ENCODE measurements around the gene CDR2L. TPM values are rescaled to one million over a fixed set of nuclear protein-coding genes. Genes with fewer than 3 reads are reported as not detected.

Gene CDR2L
- total and polyA plus RNA-seq, 12 donors, result 1.2 to 17.9 (median 9.5) TPM

DNA sequence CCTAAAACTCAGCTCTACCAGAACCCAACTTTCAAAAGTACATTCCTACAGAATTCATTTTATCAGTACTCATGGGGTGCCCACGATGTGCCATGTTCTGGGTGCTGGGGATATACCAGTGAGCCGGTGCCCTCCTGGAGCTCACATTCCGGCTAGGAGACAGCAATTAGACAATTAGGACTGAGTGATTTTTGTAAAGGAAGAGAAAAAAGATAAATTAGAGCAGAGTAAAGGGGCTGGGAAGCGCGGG, 24.6 kb downstream of the CDR2L start:
- TF ChIP-seq POLR2A (IDR thresholded peaks at IDR 0.05), result no peak
- TF ChIP-seq CTCF (IDR thresholded peaks at IDR 0.05), result no peak
- Histone ChIP-seq H3K27ac (peak overlapping the region; percentile 11 to 83 (median 52)), H3K36me3 (replicated peaks in 1 of 2) (no peaks in the 10 kb centered on the region), H3K27me3 (no peaks in the 10 kb centered on the region), H3K4me1 (replicated peaks in 1 of 2) (peaks cover 0 to 20% of the 10 kb centered on the region in 2 donors), H3K4me3 (peak overlapping the region in 2 of 4 donors; percentile 49 to 52), H3K9me3 (replicated peaks in 1 of 3) (no peaks in the 10 kb centered on the region)
- intact Hi-C loops (cut with DNase I), result no loop called here
- no peak for DNase-seq
- WGBS, 4 donors, result 21 to 32% (median 27%) methylated on average over 5 of the region's 5 CpGs

DNA sequence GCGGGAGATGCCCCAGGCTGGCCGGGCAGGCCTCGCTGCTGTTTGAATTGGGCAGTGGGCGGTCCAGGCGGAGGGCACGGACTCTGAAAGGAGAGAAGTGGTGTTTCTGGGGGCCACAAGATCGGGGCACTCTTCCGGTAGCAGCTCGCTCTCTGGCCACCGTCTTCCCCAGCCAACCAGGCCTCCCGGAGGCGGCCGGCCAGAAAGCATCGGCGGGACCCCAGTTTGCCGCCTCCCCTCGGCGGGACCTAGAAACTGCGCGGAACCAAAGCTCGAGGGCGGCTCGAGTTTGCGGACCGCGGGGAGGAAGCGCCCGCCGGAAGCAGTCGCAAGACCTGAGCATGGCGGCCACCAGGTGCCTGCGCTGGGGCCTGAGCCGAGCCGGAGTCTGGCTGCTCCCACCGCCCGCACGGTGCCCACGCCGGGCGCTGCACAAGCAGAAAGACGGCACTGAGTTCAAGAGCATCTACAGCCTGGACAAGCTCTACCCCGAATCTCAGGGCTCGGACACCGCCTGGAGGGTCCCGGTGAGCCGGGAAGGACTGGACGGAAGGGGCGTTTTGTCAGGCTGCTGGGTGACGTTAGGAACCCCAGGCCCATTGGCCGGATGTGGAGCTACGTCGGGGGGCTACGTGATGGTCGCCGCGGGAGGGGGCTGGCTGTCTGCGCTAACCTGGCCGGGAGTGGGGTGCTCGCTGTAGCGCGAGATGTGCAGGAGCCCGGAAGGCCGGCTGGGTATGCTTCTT, 25.1 kb downstream of the CDR2L start, which contains the start of gene MRPL58:
MRPL58 (plus strand) TSS at position 325 of the 746 bp plus-strand sequence; CDS start at position 342, 17 bp downstream.
- Histone ChIP-seq H3K9me3 (replicated peaks in 1 of 3) (no peaks in the 10 kb centered on the region), H3K27ac (peak within 1 kb of the TSS; percentile 11 to 83 (median 52)), H3K4me3 (peak within 1 kb of the TSS; percentile 34 to 52 (median 50)), H3K36me3 (replicated peaks in 1 of 2) (no peaks in the 10 kb centered on the region), H3K27me3 (no peaks in the 10 kb centered on the region), H3K4me1 (replicated peaks in 1 of 2) (peaks cover 0 to 20% of the 10 kb centered on the region in 2 donors)
- TF ChIP-seq POLR2A (IDR thresholded peaks at IDR 0.05), result peak; percentile 43 to 49
- TF ChIP-seq CTCF (IDR thresholded peaks at IDR 0.05), result peak; percentile 35 to 70 (median 58)
- intact Hi-C loops (cut with DNase I), result no loop called here
- DNase-seq, result peak; percentile 74 to 90 (median 83)
- WGBS, 4 donors, result 2 to 4% (median 2%) methylated on average over 19 to 63 of the region's 63 CpGs

- WGBS, 4 donors, result 0 to 2% (median 0%) methylated on average over 2 to 10 of the region's 10 CpGs
- peak overlapping the region in 4 of 5 donors; percentile 33 to 83 (median 62) for H3K27ac ChIP-seq
These were observed 25.7 kb downstream of the CDR2L start for GRCh38 chr17:75013092-75013559.

DNA sequence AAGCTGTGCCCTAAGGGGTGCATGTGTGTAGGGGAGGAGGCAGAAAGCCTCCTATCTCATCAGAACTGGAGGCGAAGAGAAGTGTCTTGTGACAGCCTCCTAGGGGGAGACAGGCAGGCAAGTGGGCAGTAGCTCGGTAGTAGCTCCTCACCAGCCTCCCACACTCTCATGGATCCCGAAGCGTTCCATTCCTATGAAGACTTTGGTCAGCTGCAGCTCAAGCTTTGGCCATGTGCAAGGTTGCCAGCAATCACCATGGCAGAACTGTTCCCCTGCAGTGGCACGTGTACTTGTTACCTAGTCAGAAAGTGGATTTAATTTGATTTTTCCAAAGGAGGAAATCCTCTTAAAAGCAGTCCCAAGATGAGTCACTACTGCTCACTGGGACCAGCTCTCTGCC, 31.7 kb downstream of the CDR2L start:
- 93 to 95% (median 94%) methylated on average over 4 to 5 of the region's 5 CpGs for WGBS, 4 donors
- Histone ChIP-seq H3K27ac (no peak overlapping the region), H3K4me1 (replicated peaks in 1 of 2) (no peaks in the 10 kb centered on the region), H3K27me3 (no peaks in the 10 kb centered on the region), H3K36me3 (replicated peaks in 1 of 2) (peaks cover 0 to 28% of the 10 kb centered on the region in 2 donors), H3K9me3 (replicated peaks in 1 of 3) (no peaks in the 10 kb centered on the region), H3K4me3 (no peak overlapping the region)
- TF ChIP-seq CTCF (IDR thresholded peaks at IDR 0.05) (no peak), POLR2A (IDR thresholded peaks at IDR 0.05) (no peak)
- intact Hi-C loops (cut with DNase I), result no loop called here
- DNase-seq, result no peak

More at GRCh38 chr17:75013092-75013559, 25.7 kb downstream of the CDR2L start:
- peaks cover 0 to 20% of the 10 kb centered on the region in 2 donors for H3K4me1 ChIP-seq (replicated peaks in 1 of 2)
- peak overlapping the region; percentile 34 to 52 (median 50) for H3K4me3 ChIP-seq
- no peaks in the 10 kb centered on the region for H3K36me3 ChIP-seq (replicated peaks in 1 of 2)
- no peaks in the 10 kb centered on the region for H3K9me3 ChIP-seq (replicated peaks in 1 of 3)
- H3K27me3 ChIP-seq, result no peaks in the 10 kb centered on the region
- intact Hi-C loops (cut with DNase I), result no loop called here
- DNase-seq, result no peak
- TF ChIP-seq CTCF (IDR thresholded peaks at IDR 0.05) (no peak), POLR2A (IDR thresholded peaks at IDR 0.05) (no peak)

Measured in adrenal gland (tissue), 12 donors.